Astrocyte (in vitro differentiated cells and primary cell): Measurements from ENCODE around the gene PRR15L. TPM values are rescaled to one million over a fixed set of nuclear protein-coding genes. Genes with fewer than 3 reads are reported as not detected.

Experiments
- DNase-seq: peaks from one replicate; pipeline ENCODE4 v3.0.0-alpha.2; 2010; ENCODE audit warnings: low read depth
- FAIRE-seq: peaks from 2 replicates; lab custom pipeline; 2011; peaks lifted over from hg19 to GRCh38; lab: Jason Lieb, UNC
- H2AFZ ChIP-seq: 2 replicates; pipeline ENCODE4 v1.6.0; 2012; ENCODE audit warnings: low read depth, low read length, inconsistent platforms
- H3K27ac ChIP-seq: 2 replicates; pipeline ENCODE4 v1.5.1; 2011; ENCODE audit warnings: low read depth, low read length, inconsistent platforms
- H3K27me3 ChIP-seq: 2 replicates; pipeline ENCODE4 v1.6.0; 2011; ENCODE audit warnings: low read length, inconsistent platforms; ENCODE audit not compliant: insufficient read depth
- H3K36me3 ChIP-seq: 2 replicates; pipeline ENCODE4 v1.5.1; 2011; ENCODE audit warnings: low read length, inconsistent platforms; ENCODE audit not compliant: insufficient read depth
- H3K4me1 ChIP-seq: 2 replicates; pipeline ENCODE4 v1.5.1; 2011; ENCODE audit warnings: low read length, inconsistent platforms; ENCODE audit not compliant: insufficient read depth
- H3K4me2 ChIP-seq: 2 replicates; pipeline ENCODE4 v1.6.0; 2012; ENCODE audit warnings: low read length, inconsistent platforms
- H3K4me3 ChIP-seq: 2 replicates; pipeline ENCODE4 v1.5.1; 2011; ENCODE audit warnings: low read depth, mild to moderate bottlenecking, low read length, inconsistent platforms; ENCODE audit not compliant: insufficient read depth
- H3K79me2 ChIP-seq: 2 replicates; pipeline ENCODE4 v1.6.0; 2012; ENCODE audit warnings: mild to moderate bottlenecking, low read length, inconsistent platforms; ENCODE audit not compliant: insufficient read depth
- H3K9ac ChIP-seq: 2 replicates; pipeline ENCODE4 v1.6.0; 2012; ENCODE audit warnings: mild to moderate bottlenecking, low read length, inconsistent platforms
- H3K9me3 ChIP-seq: 2 replicates; pipeline ENCODE4 v1.5.1; 2012; ENCODE audit warnings: low read depth, mild to moderate bottlenecking, low read length, inconsistent platforms; ENCODE audit not compliant: insufficient read depth
- H4K20me1 ChIP-seq: 2 replicates; pipeline ENCODE4 v1.6.0; 2012; ENCODE audit warnings: low read length, inconsistent platforms; ENCODE audit not compliant: insufficient read depth
- H3K27ac Mint-ChIP-seq: one replicate; pipeline ENCODE4 v1.8.0; 2021; ENCODE audit warnings: mild to moderate bottlenecking, mixed read lengths; ENCODE audit not compliant: unreplicated experiment
- H3K27me3 Mint-ChIP-seq: one replicate; pipeline ENCODE4 v1.8.0; 2021; ENCODE audit warnings: low read depth, mixed read lengths; ENCODE audit not compliant: unreplicated experiment
- H3K36me3 Mint-ChIP-seq: one replicate; pipeline ENCODE4 v1.8.0; 2021; ENCODE audit warnings: low read depth, mixed read lengths; ENCODE audit not compliant: unreplicated experiment
- H3K4me1 Mint-ChIP-seq: one replicate; pipeline ENCODE4 v1.8.0; 2021; ENCODE audit warnings: low read depth, mixed read lengths; ENCODE audit not compliant: unreplicated experiment
- H3K4me3 Mint-ChIP-seq: one replicate; pipeline ENCODE4 v1.8.0; 2021; ENCODE audit warnings: mild to moderate bottlenecking, moderate library complexity, mixed read lengths; ENCODE audit not compliant: unreplicated experiment
- H3K9me3 Mint-ChIP-seq: one replicate; pipeline ENCODE4 v1.8.0; 2021; ENCODE audit warnings: mild to moderate bottlenecking, mixed read lengths; ENCODE audit not compliant: unreplicated experiment
- CTCF ChIP-seq: IDR thresholded peaks from 2 replicates; pipeline ENCODE4 v1.5.1; 2011; ENCODE audit warnings: low read depth, mild to moderate bottlenecking, inconsistent platforms, low read length, moderate library complexity; ENCODE audit not compliant: insufficient read depth
- EZH2 ChIP-seq: IDR thresholded peaks from 2 replicates; pipeline ENCODE4 v1.6.1; 2012; ENCODE audit warnings: mild to moderate bottlenecking, low read length, inconsistent platforms; ENCODE audit not compliant: insufficient read depth
- total RNA-seq: library from RNA; stranded (reverse); gene quantifications from 2 replicates; pipeline ENCODE4 v1.2.1, GENCODE V29; 2021

Gene PRR15L
- total RNA-seq, 1 donor from 2014 or later, result not detected

- no peaks in the 10 kb centered on the region for H3K4me1 Mint-ChIP-seq
- H3K36me3 Mint-ChIP-seq, result peaks cover 30% of the 10 kb centered on the region
- H3K4me3 Mint-ChIP-seq, result no peak overlapping the region
- Histone ChIP-seq H3K27me3 (no peaks in the 10 kb centered on the region), H4K20me1 (no peaks in the 10 kb centered on the region), H3K79me2 (no peaks in the 10 kb centered on the region), H3K4me1 (no peaks in the 10 kb centered on the region), H3K36me3 (peaks cover 44% of the 10 kb centered on the region), H2AFZ (no peak overlapping the region), H3K4me3 (no peak overlapping the region), H3K9me3 (no peaks in the 10 kb centered on the region), H3K4me2 (no peak overlapping the region), H3K9ac (no peak overlapping the region), H3K27ac (no peak overlapping the region)
- no peak overlapping the region for H3K27ac Mint-ChIP-seq
- DNase-seq, result peak; percentile 16
- TF ChIP-seq CTCF, result peak; percentile 60
- TF ChIP-seq EZH2, result no peak
- H3K9me3 Mint-ChIP-seq, result no peaks in the 10 kb centered on the region
- FAIRE-seq, result no peak
- peaks cover 4% of the 10 kb centered on the region for H3K27me3 Mint-ChIP-seq
Observed at GRCh38 chr17:47978324-47978723, 20.6 kb upstream of the PRR15L start.

- H3K9ac ChIP-seq, result no peak overlapping the region
- no peaks in the 10 kb centered on the region for H4K20me1 ChIP-seq
- DNase-seq (no peak), FAIRE-seq (no peak)
- no peak for TF ChIP-seq CTCF
- TF ChIP-seq EZH2, result no peak
- no peak overlapping the region for H3K27ac ChIP-seq
- Mint-ChIP-seq H3K9me3 (no peaks in the 10 kb centered on the region), H3K27ac (no peak overlapping the region), H3K27me3 (peaks cover 4% of the 10 kb centered on the region), H3K4me1 (peaks cover 1% of the 10 kb centered on the region), H3K4me3 (peak overlapping the region; percentile 37), H3K36me3 (peaks cover 22% of the 10 kb centered on the region)
- H3K27me3 ChIP-seq, result no peaks in the 10 kb centered on the region
- H3K4me2 ChIP-seq, result no peak overlapping the region
- H3K9me3 ChIP-seq, result no peaks in the 10 kb centered on the region
- peaks cover 35% of the 10 kb centered on the region for H3K36me3 ChIP-seq
- H2AFZ ChIP-seq, result no peak overlapping the region
- no peak overlapping the region for H3K4me3 ChIP-seq
- peaks cover 3% of the 10 kb centered on the region for H3K4me1 ChIP-seq
- peaks cover 6% of the 10 kb centered on the region for H3K79me2 ChIP-seq
Observed at GRCh38 chr17:47975823-47976205, 18.1 kb upstream of the PRR15L start.

GRCh38 chr17:47975189-47975822 lies 17.6 kb upstream of the PRR15L start:
- no peak overlapping the region for H3K4me3 ChIP-seq
- no peak overlapping the region for H3K4me2 ChIP-seq
- no peak for DNase-seq
- Mint-ChIP-seq H3K4me1 (peaks cover 1% of the 10 kb centered on the region), H3K9me3 (no peaks in the 10 kb centered on the region), H3K27me3 (peaks cover 4% of the 10 kb centered on the region), H3K27ac (no peak overlapping the region), H3K4me3 (peak overlapping the region; percentile 37), H3K36me3 (peaks cover 18% of the 10 kb centered on the region)
- no peak overlapping the region for H3K27ac ChIP-seq
- TF ChIP-seq CTCF, result no peak
- TF ChIP-seq EZH2, result no peak
- FAIRE-seq, result no peak
- peaks cover 6% of the 10 kb centered on the region for H3K79me2 ChIP-seq
- no peaks in the 10 kb centered on the region for H4K20me1 ChIP-seq
- H3K4me1 ChIP-seq, result peaks cover 5% of the 10 kb centered on the region
- H3K27me3 ChIP-seq, result no peaks in the 10 kb centered on the region
- H2AFZ ChIP-seq, result no peak overlapping the region
- H3K9ac ChIP-seq, result no peak overlapping the region
- H3K9me3 ChIP-seq, result no peaks in the 10 kb centered on the region
- peaks cover 31% of the 10 kb centered on the region for H3K36me3 ChIP-seq
